HFF-Myc (cell line): Measurements from ENCODE around the gene MATN1.

Experiments used
- DNase-seq: peaks from one replicate; pipeline ENCODE4 v3.0.0-alpha.2; 2011; ENCODE audit warnings: low read depth; ENCODE audit errors: extremely low read depth
- H3K4me3 ChIP-seq: replicated peaks from 2 replicates; pipeline ENCODE4 v1.5.1; 2011; ENCODE audit warnings: low read depth, mild to moderate bottlenecking, control low read depth, low read length
- TF ChIP-seq, protein P1 (sequence below): IDR thresholded peaks from 2 replicates; pipeline ENCODE4 v1.5.1; 2012; ENCODE audit warnings: mild to moderate bottlenecking, low read depth, low read length, control low read depth; ENCODE audit errors: missing control alignments

MATN1 gene

DNA sequence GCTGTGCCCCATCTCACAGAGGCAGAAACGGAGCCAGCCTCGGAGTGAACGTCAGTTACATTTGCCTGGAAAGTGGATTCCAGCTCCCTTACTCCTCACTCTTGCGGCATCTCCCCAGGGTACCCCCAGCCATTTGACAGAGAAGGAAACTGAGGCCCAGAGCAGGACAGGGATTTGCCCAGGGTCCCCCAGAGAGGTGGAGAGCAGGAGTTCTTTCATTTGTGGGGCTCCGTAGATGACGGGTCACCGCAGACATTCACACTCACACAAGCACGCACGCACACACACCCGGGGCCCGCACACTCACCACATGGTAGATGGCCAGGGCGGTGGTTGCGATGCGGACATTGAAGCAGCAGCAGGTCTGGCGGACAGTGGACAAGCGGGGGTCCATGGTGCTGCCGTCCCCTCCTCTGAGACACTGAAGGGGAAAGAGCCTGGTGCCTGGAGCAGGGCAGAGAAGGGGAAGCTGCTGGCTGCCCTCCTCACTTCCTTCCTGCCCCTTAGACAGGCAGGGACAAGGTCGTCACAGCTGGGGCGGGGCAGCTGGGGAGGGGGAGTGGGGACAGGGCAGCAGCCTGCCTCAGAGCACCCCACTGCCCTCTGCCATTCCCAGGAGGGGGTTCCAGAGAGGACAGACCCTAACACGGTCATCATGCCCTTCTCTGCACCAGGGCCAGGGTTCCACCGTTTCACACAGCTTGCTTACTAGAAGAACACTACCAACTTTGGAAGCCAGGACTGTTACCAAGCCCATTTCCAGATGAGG lies 34.2 kb upstream of the MATN1 start, which contains the start of gene LAPTM5:
Gene LAPTM5 (minus strand): TSS at position 423 of the 769 bp plus-strand sequence. CDS start 29 bp downstream, at position 394.
- DNase-seq = no peak
- H3K4me3 ChIP-seq = no peak within 1 kb of the TSS
- TF ChIP-seq, protein P1, sequence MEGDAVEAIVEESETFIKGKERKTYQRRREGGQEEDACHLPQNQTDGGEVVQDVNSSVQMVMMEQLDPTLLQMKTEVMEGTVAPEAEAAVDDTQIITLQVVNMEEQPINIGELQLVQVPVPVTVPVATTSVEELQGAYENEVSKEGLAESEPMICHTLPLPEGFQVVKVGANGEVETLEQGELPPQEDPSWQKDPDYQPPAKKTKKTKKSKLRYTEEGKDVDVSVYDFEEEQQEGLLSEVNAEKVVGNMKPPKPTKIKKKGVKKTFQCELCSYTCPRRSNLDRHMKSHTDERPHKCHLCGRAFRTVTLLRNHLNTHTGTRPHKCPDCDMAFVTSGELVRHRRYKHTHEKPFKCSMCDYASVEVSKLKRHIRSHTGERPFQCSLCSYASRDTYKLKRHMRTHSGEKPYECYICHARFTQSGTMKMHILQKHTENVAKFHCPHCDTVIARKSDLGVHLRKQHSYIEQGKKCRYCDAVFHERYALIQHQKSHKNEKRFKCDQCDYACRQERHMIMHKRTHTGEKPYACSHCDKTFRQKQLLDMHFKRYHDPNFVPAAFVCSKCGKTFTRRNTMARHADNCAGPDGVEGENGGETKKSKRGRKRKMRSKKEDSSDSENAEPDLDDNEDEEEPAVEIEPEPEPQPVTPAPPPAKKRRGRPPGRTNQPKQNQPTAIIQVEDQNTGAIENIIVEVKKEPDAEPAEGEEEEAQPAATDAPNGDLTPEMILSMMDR = no peak

GRCh38 chr1:30756545-30757351 lies 33.4 kb upstream of the MATN1 start:
- TF ChIP-seq, protein P1 = no peak
- no peak overlapping the region for H3K4me3 ChIP-seq
- peak; percentile 77 for DNase-seq

- DNase-seq = no peak
- no peak overlapping the region for H3K4me3 ChIP-seq
- TF ChIP-seq, protein P1 = no peak
Observed at GRCh38 chr1:30756206-30756544, 32.8 kb upstream of the MATN1 start.

GRCh38 chr1:30755746-30756145 lies 32.4 kb upstream of the MATN1 start:
- TF ChIP-seq, protein P1 = no peak

GRCh38 chr1:30755334-30755733 lies 31.9 kb upstream of the MATN1 start:
- TF ChIP-seq, protein P1 = no peak
- H3K4me3 ChIP-seq = no peak overlapping the region
- DNase-seq = no peak

More at GRCh38 chr1:30755746-30756145, 32.4 kb upstream of the MATN1 start:
- DNase-seq = no peak
- H3K4me3 ChIP-seq = no peak overlapping the region

GRCh38 chr1:30754684-30755171 lies 31.3 kb upstream of the MATN1 start:
- DNase-seq = no peak
- TF ChIP-seq, protein P1 = no peak
- H3K4me3 ChIP-seq = no peak overlapping the region
